Type B pancreatic cell (in vitro differentiated cells): ENCODE data around the gene EPB41L1. TPM values are rescaled to one million over a fixed set of nuclear protein-coding genes. Genes with fewer than 3 reads are reported as not detected.

Experiments used
- DNase-seq: peaks from one replicate; pipeline ENCODE4 v3.0.0; 2021; ENCODE audit warnings: mixed read lengths; ENCODE audit not compliant: unreplicated experiment; ENCODE audit errors: extremely low spot score
- H3K27ac Mint-ChIP-seq: 2 replicates; pipeline ENCODE4 v1.8.0; 2021; ENCODE audit warnings: mild to moderate bottlenecking, mixed read lengths
- H3K27me3 Mint-ChIP-seq: 2 replicates; pipeline ENCODE4 v1.8.0; 2021; ENCODE audit warnings: mixed read lengths
- H3K36me3 Mint-ChIP-seq: 2 replicates; pipeline ENCODE4 v1.8.0; 2021; ENCODE audit warnings: mixed read lengths
- H3K4me1 Mint-ChIP-seq: one replicate; pipeline ENCODE4 v1.8.0; 2021; ENCODE audit warnings: mixed read lengths; ENCODE audit not compliant: unreplicated experiment
- H3K4me3 Mint-ChIP-seq: 2 replicates; pipeline ENCODE4 v1.8.0; 2021; ENCODE audit warnings: mild to moderate bottlenecking, mixed read lengths
- H3K9me3 Mint-ChIP-seq: 2 replicates; pipeline ENCODE4 v1.8.0; 2021; ENCODE audit warnings: mixed read lengths
- total RNA-seq: library from RNA; stranded (reverse); gene quantifications from 2 replicates; pipeline ENCODE4 v1.2.1, GENCODE V29; 2021; ENCODE audit warnings: low replicate concordance
- TF ChIP-seq, protein P1 (sequence below): fragments of 200-600 bp; sonication (generic); conservative IDR thresholded peaks from 2 replicates; pipeline ENCODE4 v1.5.0; 2021; ENCODE audit warnings: antibody characterized with exemption, mild to moderate bottlenecking

EPB41L1 gene
- total RNA-seq, 1 donor from 2014 or later = 68.1 TPM

DNA sequence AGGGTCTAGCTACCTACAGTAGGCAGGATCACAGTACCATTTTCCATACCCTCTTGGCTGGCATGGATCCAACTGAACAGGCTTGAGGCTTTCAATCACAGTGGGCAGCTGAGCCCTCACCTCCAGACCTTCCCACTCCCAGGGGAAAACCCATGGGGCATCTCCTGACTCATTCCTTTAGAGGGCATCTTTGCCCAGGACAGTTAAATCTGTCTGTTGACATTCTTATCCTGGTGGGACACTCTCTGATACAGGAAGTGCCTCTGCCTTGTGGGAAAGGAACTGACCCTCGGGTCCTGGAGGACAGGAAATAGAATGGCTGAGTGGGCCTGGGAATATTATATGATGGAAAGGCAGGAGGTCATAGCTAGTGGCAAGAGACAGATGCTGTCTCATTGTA lies 10.2 kb upstream of the EPB41L1 start:
- Mint-ChIP-seq H3K27ac (no peak overlapping the region), H3K36me3 (no peaks in the 10 kb centered on the region), H3K4me3 (no peak overlapping the region), H3K27me3 (no peaks in the 10 kb centered on the region), H3K9me3 (no peaks in the 10 kb centered on the region), H3K4me1 (peaks cover 13% of the 10 kb centered on the region)
- no peak for DNase-seq
- TF ChIP-seq, protein P1, sequence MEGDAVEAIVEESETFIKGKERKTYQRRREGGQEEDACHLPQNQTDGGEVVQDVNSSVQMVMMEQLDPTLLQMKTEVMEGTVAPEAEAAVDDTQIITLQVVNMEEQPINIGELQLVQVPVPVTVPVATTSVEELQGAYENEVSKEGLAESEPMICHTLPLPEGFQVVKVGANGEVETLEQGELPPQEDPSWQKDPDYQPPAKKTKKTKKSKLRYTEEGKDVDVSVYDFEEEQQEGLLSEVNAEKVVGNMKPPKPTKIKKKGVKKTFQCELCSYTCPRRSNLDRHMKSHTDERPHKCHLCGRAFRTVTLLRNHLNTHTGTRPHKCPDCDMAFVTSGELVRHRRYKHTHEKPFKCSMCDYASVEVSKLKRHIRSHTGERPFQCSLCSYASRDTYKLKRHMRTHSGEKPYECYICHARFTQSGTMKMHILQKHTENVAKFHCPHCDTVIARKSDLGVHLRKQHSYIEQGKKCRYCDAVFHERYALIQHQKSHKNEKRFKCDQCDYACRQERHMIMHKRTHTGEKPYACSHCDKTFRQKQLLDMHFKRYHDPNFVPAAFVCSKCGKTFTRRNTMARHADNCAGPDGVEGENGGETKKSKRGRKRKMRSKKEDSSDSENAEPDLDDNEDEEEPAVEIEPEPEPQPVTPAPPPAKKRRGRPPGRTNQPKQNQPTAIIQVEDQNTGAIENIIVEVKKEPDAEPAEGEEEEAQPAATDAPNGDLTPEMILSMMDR = no peak

DNA sequence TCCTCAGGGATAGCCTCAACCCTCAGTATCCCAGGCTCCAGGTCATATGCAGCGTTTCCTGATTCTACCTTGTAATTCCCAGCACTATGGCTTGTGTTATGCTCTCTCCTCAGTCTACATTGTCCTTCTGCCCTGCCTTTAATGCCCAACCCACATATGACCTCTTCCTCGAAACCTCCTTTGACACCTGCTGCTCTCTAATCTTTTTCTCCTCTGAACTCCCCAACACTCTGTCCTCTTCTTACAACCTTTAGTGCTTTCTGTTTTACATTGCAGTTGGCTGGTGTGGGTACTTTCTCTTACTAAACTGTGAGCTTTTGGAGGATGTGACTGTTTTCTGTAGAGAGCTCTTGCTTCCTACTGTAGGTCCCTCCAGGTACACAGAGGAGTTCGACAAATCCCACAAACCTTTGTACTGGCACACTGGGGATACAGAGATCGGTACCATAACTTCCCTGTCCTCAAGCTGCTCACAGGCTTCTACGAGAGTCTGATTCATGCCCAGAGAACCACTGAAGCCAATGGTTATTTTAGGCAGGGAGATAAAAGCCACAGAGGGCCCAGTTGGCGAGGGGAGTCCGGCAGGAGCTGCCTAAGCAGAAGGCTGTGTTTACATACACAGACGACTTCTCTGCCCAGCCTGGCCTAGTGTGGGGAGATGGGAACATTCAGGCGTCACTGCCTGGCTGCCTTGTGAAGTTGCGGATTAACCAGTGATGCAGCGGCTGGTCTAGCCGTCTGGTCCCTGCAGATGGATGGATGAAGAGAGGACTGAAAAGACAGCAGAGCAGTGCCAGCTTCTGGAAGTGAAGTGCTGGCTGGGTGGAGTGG lies 8.4 kb upstream of the EPB41L1 start:
- no peak for DNase-seq
- H3K27me3 Mint-ChIP-seq = no peaks in the 10 kb centered on the region
- no peak overlapping the region for H3K4me3 Mint-ChIP-seq
- H3K4me1 Mint-ChIP-seq = peaks cover 11% of the 10 kb centered on the region
- no peaks in the 10 kb centered on the region for H3K36me3 Mint-ChIP-seq
- H3K9me3 Mint-ChIP-seq = no peaks in the 10 kb centered on the region
- H3K27ac Mint-ChIP-seq = peak overlapping the region; percentile 42
- TF ChIP-seq, protein P1 = no peak

DNA sequence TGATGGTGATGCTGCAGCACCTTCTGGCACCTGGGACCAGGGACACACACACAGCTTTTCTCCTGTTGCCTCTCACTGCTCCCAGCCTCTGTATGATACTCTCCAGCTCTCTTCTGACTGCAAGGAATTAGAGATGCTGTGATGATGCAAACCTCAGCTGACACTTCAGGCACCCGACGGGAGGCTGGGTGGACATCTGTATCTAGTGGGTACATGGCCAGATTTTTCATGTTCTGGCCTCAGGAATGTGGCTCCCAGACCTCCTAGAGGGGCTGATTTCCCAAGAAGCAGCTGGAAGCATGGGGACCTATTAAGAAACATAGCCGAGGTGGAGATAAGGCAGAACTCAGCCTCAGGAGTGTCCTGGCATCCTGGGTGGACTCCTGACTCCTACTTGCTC lies 6.8 kb upstream of the EPB41L1 start:
- no peak overlapping the region for H3K4me3 Mint-ChIP-seq
- H3K27me3 Mint-ChIP-seq = no peaks in the 10 kb centered on the region
- H3K36me3 Mint-ChIP-seq = no peaks in the 10 kb centered on the region
- TF ChIP-seq, protein P1 = no peak
- no peak for DNase-seq
- peaks cover 8% of the 10 kb centered on the region for H3K4me1 Mint-ChIP-seq
- H3K9me3 Mint-ChIP-seq = no peaks in the 10 kb centered on the region
- no peak overlapping the region for H3K27ac Mint-ChIP-seq

DNA sequence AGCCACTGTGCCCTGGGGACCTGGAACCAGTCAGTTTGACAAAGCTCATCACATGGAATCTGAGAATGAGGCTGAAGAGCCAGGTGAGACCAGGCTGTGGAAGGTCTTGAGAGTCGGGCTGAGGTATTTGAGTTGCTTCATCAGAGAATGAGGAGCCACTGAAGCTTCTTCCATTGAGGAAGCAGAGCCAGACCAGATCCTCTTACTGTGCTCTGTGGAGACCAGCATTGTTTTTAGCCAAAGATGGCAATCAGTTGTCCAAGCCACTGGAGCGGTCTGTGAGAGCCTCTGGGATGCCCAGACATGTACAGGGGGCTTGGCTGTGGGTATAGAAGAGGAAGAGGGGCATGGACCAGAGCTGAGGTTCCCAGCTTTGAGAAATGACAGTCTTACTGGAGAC lies 6.1 kb upstream of the EPB41L1 start:
- no peaks in the 10 kb centered on the region for H3K9me3 Mint-ChIP-seq
- H3K36me3 Mint-ChIP-seq = no peaks in the 10 kb centered on the region
- TF ChIP-seq, protein P1 = no peak
- H3K4me1 Mint-ChIP-seq = peaks cover 16% of the 10 kb centered on the region
- H3K27me3 Mint-ChIP-seq = no peaks in the 10 kb centered on the region
- no peak overlapping the region for H3K27ac Mint-ChIP-seq
- no peak overlapping the region for H3K4me3 Mint-ChIP-seq
- no peak for DNase-seq

DNA sequence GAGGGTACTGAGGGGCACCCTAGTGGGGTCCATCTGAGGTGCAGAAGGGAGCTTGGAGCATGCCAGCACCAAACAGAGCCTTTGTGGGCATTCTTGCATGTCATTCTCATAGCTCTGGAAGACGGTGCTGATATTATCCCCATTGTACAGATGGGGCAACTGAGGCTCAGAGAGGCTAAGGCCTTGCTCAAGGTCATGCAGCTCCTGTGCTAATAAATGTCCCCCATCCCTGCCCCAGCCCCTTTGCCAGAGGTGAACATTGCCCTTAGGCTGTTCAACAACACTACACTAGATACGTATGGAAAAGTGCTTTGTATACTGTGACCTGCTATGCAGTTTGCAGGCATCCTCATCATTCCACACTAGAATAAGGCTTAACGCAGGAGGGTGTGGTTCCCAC lies 5.5 kb upstream of the EPB41L1 start:
- no peak overlapping the region for H3K27ac Mint-ChIP-seq

More for the DNA sequence above, 5.5 kb upstream of the EPB41L1 start:
- Mint-ChIP-seq H3K4me3 (no peak overlapping the region), H3K9me3 (no peaks in the 10 kb centered on the region), H3K4me1 (peaks cover 16% of the 10 kb centered on the region), H3K27me3 (no peaks in the 10 kb centered on the region), H3K36me3 (no peaks in the 10 kb centered on the region)
- no peak for DNase-seq
- TF ChIP-seq, protein P1 = no peak
